Fibroblast of the aortic adventitia (primary cell): ENCODE results near the gene ATP11A. TPM values are rescaled to one million over a fixed set of nuclear protein-coding genes. Genes with fewer than 3 reads are reported as not detected.

Source experiments
- DNase-seq: peaks from one replicate; pipeline ENCODE4 v3.0.0-alpha.2; 2010; ENCODE audit warnings: low read depth
- H3K4me3 ChIP-seq: 2 replicates; pipeline ENCODE4 v1.5.1; 2011; ENCODE audit warnings: low read depth, mild to moderate bottlenecking, control low read depth, low read length, moderate library complexity
- total RNA-seq: library from RNA; depleted of rRNA; stranded (reverse); fragments of >200 nt; gene quantifications from 2 replicates; pipeline ENCODE4 v1.2.3, GENCODE V29; 2012; ENCODE audit warnings: low replicate concordance
- TF ChIP-seq, protein P1 (sequence below): IDR thresholded peaks from 2 replicates; pipeline ENCODE4 v1.5.1; 2011; ENCODE audit warnings: mild to moderate bottlenecking, low read length, control low read depth, inconsistent platforms; ENCODE audit not compliant: insufficient read depth

The ATP11A gene
- total RNA-seq, 1 donor = 8.9 TPM

DNA sequence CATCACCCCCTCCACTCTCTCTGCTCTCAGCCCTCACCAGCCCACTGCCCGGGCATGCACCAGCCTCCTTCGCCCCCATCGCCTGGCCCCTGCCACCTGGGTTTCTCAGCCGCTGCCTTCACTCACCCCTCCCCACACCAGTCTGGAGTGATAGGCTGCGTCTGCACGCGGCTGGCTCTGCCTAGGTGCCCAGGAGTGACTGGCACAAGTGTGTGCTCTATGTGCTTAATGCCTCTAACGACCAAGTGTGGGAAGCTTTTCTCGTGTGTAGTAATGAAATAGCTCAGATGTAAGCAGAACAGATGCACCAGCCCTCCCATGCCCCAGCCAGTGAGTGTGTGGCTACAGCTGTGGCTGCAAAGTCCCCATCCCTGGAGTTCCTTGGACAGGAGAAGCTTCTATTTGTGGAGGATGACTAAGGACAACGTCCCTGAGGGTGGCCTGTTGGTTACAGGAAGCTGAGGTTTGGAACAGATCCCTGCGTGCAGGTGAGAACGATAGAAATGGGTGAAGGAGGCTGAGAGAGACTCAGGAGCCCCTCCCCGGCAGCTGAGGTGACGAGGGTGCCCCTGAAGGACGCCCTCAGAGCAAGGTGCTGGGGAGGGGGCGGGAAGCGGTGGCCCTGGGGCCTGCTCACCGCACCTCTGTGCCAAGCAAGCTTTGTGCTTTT is 35.6 kb downstream of the ATP11A start:
- DNase-seq = no peak
- TF ChIP-seq, protein P1, sequence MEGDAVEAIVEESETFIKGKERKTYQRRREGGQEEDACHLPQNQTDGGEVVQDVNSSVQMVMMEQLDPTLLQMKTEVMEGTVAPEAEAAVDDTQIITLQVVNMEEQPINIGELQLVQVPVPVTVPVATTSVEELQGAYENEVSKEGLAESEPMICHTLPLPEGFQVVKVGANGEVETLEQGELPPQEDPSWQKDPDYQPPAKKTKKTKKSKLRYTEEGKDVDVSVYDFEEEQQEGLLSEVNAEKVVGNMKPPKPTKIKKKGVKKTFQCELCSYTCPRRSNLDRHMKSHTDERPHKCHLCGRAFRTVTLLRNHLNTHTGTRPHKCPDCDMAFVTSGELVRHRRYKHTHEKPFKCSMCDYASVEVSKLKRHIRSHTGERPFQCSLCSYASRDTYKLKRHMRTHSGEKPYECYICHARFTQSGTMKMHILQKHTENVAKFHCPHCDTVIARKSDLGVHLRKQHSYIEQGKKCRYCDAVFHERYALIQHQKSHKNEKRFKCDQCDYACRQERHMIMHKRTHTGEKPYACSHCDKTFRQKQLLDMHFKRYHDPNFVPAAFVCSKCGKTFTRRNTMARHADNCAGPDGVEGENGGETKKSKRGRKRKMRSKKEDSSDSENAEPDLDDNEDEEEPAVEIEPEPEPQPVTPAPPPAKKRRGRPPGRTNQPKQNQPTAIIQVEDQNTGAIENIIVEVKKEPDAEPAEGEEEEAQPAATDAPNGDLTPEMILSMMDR = no peak
- H3K4me3 ChIP-seq = no peak overlapping the region

GRCh38 chr13:112726016-112726767 is 36.4 kb downstream of the ATP11A start:
- DNase-seq = no peak

GRCh38 chr13:112727581-112727980 is 37.7 kb downstream of the ATP11A start:
- no peak for DNase-seq
- TF ChIP-seq, protein P1 = no peak
- no peak overlapping the region for H3K4me3 ChIP-seq

More at GRCh38 chr13:112726016-112726767, 36.4 kb downstream of the ATP11A start:
- H3K4me3 ChIP-seq = no peak overlapping the region
- TF ChIP-seq, protein P1 = no peak

GRCh38 chr13:112728375-112729126 is 38.7 kb downstream of the ATP11A start:
- no peak overlapping the region for H3K4me3 ChIP-seq
- no peak for DNase-seq
- TF ChIP-seq, protein P1 = no peak

DNA sequence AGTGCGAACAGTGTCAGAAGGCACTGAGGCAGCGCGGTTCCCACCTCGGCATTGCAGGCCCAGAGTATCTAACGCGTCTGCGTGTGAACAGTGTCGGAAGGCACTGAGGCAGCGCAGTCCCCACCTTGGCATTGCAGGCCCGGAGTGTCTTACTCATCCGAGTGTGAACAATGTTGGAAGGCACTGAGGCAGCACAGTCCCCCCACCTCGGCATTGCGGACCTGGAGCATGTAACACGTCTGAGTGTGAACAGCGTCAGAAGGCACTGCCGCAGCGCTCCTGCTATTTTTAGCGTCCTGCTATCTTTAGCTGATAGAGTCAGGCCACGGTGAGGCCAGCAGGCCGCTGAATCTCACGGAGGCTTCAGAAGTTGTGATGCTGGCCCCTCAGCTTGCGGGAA is 39.6 kb downstream of the ATP11A start:
- no peak for DNase-seq
- no peak overlapping the region for H3K4me3 ChIP-seq
- TF ChIP-seq, protein P1 = no peak

DNA sequence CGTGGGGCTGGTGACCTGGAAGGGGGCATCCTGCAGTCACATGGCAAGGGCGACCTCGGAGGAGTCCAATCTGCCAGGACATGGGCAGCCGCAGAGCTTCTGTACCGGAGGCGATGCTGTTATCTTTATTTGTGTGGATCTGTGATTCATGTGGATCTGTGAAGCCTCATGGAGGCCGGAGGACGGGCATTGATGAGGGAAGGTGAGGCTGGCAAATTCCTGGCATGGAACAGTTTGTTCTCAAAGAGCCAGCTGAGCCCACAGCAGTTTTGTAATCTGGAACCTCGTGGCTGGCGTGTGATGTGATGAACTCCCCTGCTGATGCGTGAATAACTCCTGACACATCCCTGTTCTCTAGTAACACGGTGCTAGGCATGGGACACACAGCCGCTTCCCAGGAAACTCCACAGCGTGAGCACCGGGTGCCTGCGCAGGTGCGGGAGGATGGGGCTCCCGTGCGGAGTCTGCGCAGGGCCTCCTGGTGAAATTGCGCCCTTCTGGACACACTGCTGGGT is 40.4 kb downstream of the ATP11A start:
- TF ChIP-seq, protein P1 = no peak
- no peak for DNase-seq
- H3K4me3 ChIP-seq = no peak overlapping the region
